H1 (cell line): ENCODE results near the gene SCYL2. TPM values are rescaled to one million over a fixed set of nuclear protein-coding genes. Genes with fewer than 3 reads are reported as not detected.

Experiments
- CHD2 ChIP-seq: IDR thresholded peaks from 2 replicates; pipeline ENCODE4 v1.6.1; 2012; ENCODE audit warnings: low read length, improper control_type of control experiment
- HDAC2 ChIP-seq, 2 experiments: fragments of 300-600 bp in 1 of 2; sonication (generic) in 1 of 2; IDR thresholded peaks; 2 replicates each; pipeline ENCODE4 v1.6.1; 2011 to 2012; ENCODE audit warnings: low read depth in 2 of 2, low read length in 2 of 2, mild to moderate bottlenecking in 2 of 2, moderate library complexity in 2 of 2, borderline replicate concordance in 1 of 2, inconsistent platforms in 1 of 2
- JUN ChIP-seq: IDR thresholded peaks from 2 replicates; pipeline ENCODE4 v1.6.1; 2011; ENCODE audit warnings: low read depth, mild to moderate bottlenecking, improper control_type of control experiment, low read length
- KDM5A ChIP-seq: fragments of 200-600 bp; IDR thresholded peaks from 2 replicates; pipeline ENCODE4 v1.7.1; 2012; ENCODE audit warnings: mild to moderate bottlenecking, low read length, inconsistent platforms, mixed read lengths
- NANOG ChIP-seq: IDR thresholded peaks from 2 replicates; pipeline ENCODE4 v1.6.1; 2011; ENCODE audit warnings: low read length, low read depth, mild to moderate bottlenecking, inconsistent platforms; ENCODE audit not compliant: insufficient read depth, poor library complexity, severe bottlenecking
- PHF8 ChIP-seq: fragments of 200-600 bp; sonication (generic); conservative IDR thresholded peaks from 2 replicates; pipeline ENCODE4 v1.7.1; 2012; ENCODE audit warnings: low read depth, mild to moderate bottlenecking, inconsistent platforms, low read length, moderate library complexity
- polyA plus RNA-seq, 7 experiments: library from polyadenylated mRNA; depleted of rRNA in 3 of 7; stranded (reverse) in 5 of 7; unstranded in 2 of 7; fragments of >200 nt in 5 of 7; fragments of 200-250 nt in 2 of 7; gene quantifications; 1 replicate in 5 of 7; 2 replicates in 1 of 7; 4 replicates in 1 of 7; pipeline versions ENCODE4 v1.2.1 to v1.2.3, GENCODE V29; 2011 to 2013; ENCODE audit warnings: missing spikeins in 2 of 7, mixed read lengths in 2 of 7
- total RNA-seq: library from RNA; stranded (reverse); fragmentation: NEBNext Ultra II Directional; extraction: Animal tissue kit (Norgen Biotek cat#: 25700); gene quantifications from 2 replicates; pipeline ENCODE4 v1.2.1, GENCODE V29; 2021
- TF ChIP-seq, protein P1 (sequence below): fragments of 300-600 bp; sonication (generic); IDR thresholded peaks from 2 replicates; pipeline ENCODE4 v1.7.1; 2012; ENCODE audit warnings: low read length, moderate library complexity, mild to moderate bottlenecking, inconsistent platforms; ENCODE audit not compliant: insufficient replicate concordance

The SCYL2 gene
- total and polyA plus RNA-seq, 2 of the 8 experiments (the other 6 are each of a cell fraction or from before 2014, with no cell fraction given), result 8.9 to 48.7 TPM

DNA sequence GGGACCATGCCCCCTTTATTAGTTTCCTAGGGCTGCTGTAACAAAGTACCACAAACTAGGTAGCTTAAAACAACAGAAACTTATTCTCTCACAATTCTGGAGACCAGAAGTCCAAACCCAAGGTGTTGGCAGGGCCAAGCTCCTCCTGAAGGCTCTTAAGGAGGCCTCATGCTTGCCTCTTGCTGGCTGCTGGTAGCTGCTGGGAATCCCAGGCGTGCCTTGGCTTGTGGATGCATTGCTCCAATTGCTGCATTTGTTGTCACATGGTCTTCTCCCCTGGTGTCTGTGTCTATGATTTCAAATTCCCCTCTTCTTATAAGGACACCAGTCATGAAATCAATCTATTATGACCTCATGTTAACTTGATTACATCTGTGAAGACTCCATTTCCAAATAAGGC, 101.1 kb downstream of the SCYL2 start (continued):
- TF ChIP-seq, protein P1, sequence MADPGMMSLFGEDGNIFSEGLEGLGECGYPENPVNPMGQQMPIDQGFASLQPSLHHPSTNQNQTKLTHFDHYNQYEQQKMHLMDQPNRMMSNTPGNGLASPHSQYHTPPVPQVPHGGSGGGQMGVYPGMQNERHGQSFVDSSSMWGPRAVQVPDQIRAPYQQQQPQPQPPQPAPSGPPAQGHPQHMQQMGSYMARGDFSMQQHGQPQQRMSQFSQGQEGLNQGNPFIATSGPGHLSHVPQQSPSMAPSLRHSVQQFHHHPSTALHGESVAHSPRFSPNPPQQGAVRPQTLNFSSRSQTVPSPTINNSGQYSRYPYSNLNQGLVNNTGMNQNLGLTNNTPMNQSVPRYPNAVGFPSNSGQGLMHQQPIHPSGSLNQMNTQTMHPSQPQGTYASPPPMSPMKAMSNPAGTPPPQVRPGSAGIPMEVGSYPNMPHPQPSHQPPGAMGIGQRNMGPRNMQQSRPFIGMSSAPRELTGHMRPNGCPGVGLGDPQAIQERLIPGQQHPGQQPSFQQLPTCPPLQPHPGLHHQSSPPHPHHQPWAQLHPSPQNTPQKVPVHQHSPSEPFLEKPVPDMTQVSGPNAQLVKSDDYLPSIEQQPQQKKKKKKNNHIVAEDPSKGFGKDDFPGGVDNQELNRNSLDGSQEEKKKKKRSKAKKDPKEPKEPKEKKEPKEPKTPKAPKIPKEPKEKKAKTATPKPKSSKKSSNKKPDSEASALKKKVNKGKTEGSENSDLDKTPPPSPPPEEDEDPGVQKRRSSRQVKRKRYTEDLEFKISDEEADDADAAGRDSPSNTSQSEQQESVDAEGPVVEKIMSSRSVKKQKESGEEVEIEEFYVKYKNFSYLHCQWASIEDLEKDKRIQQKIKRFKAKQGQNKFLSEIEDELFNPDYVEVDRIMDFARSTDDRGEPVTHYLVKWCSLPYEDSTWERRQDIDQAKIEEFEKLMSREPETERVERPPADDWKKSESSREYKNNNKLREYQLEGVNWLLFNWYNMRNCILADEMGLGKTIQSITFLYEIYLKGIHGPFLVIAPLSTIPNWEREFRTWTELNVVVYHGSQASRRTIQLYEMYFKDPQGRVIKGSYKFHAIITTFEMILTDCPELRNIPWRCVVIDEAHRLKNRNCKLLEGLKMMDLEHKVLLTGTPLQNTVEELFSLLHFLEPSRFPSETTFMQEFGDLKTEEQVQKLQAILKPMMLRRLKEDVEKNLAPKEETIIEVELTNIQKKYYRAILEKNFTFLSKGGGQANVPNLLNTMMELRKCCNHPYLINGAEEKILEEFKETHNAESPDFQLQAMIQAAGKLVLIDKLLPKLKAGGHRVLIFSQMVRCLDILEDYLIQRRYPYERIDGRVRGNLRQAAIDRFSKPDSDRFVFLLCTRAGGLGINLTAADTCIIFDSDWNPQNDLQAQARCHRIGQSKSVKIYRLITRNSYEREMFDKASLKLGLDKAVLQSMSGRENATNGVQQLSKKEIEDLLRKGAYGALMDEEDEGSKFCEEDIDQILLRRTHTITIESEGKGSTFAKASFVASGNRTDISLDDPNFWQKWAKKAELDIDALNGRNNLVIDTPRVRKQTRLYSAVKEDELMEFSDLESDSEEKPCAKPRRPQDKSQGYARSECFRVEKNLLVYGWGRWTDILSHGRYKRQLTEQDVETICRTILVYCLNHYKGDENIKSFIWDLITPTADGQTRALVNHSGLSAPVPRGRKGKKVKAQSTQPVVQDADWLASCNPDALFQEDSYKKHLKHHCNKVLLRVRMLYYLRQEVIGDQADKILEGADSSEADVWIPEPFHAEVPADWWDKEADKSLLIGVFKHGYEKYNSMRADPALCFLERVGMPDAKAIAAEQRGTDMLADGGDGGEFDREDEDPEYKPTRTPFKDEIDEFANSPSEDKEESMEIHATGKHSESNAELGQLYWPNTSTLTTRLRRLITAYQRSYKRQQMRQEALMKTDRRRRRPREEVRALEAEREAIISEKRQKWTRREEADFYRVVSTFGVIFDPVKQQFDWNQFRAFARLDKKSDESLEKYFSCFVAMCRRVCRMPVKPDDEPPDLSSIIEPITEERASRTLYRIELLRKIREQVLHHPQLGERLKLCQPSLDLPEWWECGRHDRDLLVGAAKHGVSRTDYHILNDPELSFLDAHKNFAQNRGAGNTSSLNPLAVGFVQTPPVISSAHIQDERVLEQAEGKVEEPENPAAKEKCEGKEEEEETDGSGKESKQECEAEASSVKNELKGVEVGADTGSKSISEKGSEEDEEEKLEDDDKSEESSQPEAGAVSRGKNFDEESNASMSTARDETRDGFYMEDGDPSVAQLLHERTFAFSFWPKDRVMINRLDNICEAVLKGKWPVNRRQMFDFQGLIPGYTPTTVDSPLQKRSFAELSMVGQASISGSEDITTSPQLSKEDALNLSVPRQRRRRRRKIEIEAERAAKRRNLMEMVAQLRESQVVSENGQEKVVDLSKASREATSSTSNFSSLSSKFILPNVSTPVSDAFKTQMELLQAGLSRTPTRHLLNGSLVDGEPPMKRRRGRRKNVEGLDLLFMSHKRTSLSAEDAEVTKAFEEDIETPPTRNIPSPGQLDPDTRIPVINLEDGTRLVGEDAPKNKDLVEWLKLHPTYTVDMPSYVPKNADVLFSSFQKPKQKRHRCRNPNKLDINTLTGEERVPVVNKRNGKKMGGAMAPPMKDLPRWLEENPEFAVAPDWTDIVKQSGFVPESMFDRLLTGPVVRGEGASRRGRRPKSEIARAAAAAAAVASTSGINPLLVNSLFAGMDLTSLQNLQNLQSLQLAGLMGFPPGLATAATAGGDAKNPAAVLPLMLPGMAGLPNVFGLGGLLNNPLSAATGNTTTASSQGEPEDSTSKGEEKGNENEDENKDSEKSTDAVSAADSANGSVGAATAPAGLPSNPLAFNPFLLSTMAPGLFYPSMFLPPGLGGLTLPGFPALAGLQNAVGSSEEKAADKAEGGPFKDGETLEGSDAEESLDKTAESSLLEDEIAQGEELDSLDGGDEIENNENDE, result no peak
- no peak for TF ChIP-seq JUN
- no peak for TF ChIP-seq PHF8
- TF ChIP-seq NANOG, result no peak
- no peak for TF ChIP-seq KDM5A
- TF ChIP-seq CHD2, result no peak
- no peak for TF ChIP-seq HDAC2 (IDR thresholded peaks at IDR 0.05; ENCODE audit: borderline replicate concordance in 1 of 2, low read depth in 2 of 2, low read length in 2 of 2)
- TF ChIP-seq, all 59 proteins: peak for 0
